K562 (cell line): Measurements from ENCODE around the gene ANGEL2. TPM values are rescaled to one million over a fixed set of nuclear protein-coding genes. Genes with fewer than 3 reads are reported as not detected.

Experiments
- ATF1 ChIP-seq, 2 experiments: fragments of 450-650 bp in 1 of 2; IDR thresholded peaks; 2 replicates each; pipeline ENCODE4 v1.6.1; 2016; ENCODE audit warnings: missing compliant biosample characterization in 1 of 2, missing genetic modification characterization in 1 of 2
- REST ChIP-seq, 2 experiments: fragments of 450-650 bp; formaldehyde crosslinking in 1 of 2; IDR thresholded peaks; 2 replicates each; pipeline versions ENCODE4 v1.4.0 to v1.6.1; 2014 to 2020; ENCODE audit warnings: mild to moderate bottlenecking in 2 of 2, borderline replicate concordance in 1 of 2, low read depth in 1 of 2
- SMARCA5 ChIP-seq: fragments of 450-650 bp; IDR thresholded peaks from 2 replicates; pipeline ENCODE4 v1.6.1; 2016
- ZFX ChIP-seq: sonication (generic); formaldehyde crosslinking; IDR thresholded peaks from 2 replicates; pipeline ENCODE4 v1.8.0; 2022; ENCODE audit warnings: mild to moderate bottlenecking, missing genetic modification reagents, moderate library complexity
- ZNF224 ChIP-seq: sonication (generic); formaldehyde crosslinking; IDR thresholded peaks from 2 replicates; pipeline ENCODE4 v1.8.0; 2022; ENCODE audit warnings: mild to moderate bottlenecking, missing genetic modification reagents
- ZNF668 ChIP-seq: fragments of 250-450 bp; sonication (Bioruptor Pico); IDR thresholded peaks from 2 replicates; pipeline ENCODE4 v1.8.0; 2022; ENCODE audit warnings: mild to moderate bottlenecking, inconsistent platforms
- ZNF785 ChIP-seq: fragments of 250-450 bp; sonication (Bioruptor Pico); IDR thresholded peaks from 2 replicates; pipeline ENCODE4 v1.4.0; 2020; ENCODE audit warnings: mild to moderate bottlenecking
- polyA plus RNA-seq, 8 experiments: library from polyadenylated mRNA; depleted of rRNA in 4 of 8; stranded (reverse) in 5 of 8; unstranded in 3 of 8; fragments of >200 nt; fragmentation: Nextera tagmentation in 2 of 8; fragmentation: Illumina TruSeq in 1 of 8; extraction: Ambion mirVana in 2 of 8; extraction: Trizol in 1 of 8; gene quantifications; 2 replicates each; pipeline versions ENCODE4 v1.2.1 to v1.2.3, GENCODE V29; 2011 to 2014; ENCODE audit warnings: inconsistent platforms in 1 of 8, missing spikeins in 1 of 8
- total RNA-seq, 7 experiments: library from RNA; depleted of rRNA in 6 of 7; stranded (reverse); fragments of >200 nt in 6 of 7; fragmentation: Illumina TruSeq in 2 of 7; extraction: Trizol in 2 of 7; gene quantifications; 2 replicates each; pipeline versions ENCODE4 v1.2.1 to v1.2.3, GENCODE V29; 2011 to 2021; ENCODE audit warnings: low replicate concordance in 1 of 7

ANGEL2 gene
- total and polyA plus RNA-seq, 9 of the 15 experiments (the other 6 are each of a cell fraction or from before 2014, with no cell fraction given): 6.8 to 34.6 (median 26.2) TPM

DNA sequence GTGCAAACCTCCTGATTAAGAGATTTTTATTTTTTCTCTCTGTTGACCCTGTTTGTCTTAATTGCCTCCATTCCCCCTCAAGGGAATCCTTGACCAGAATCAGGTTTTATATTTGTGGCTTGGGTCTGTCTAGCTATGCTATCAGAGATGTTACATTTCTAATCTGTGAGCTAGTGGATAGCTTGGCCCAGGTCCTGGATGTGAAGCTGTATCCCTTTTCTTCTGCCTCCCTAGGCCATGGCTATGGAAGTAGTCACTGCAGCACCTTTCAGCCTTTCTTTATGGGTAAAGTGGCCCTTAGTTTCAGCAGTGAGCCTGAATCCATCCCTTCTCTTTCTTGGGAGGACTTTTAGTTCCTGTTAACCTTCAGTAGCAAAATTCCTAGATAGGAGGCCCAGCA is 17.0 kb upstream of the ANGEL2 start (continued):
- TF ChIP-seq REST (IDR thresholded peaks at IDR 0.05; ENCODE audit: borderline replicate concordance) (no peak), REST (CRISPR knock-in tag; IDR thresholded peaks at IDR 0.05; ENCODE audit: low read depth) (no peak), ZNF668 (no peak), SMARCA5 (no peak), ZNF785 (CRISPR knock-in tag) (no peak), ATF1 (CRISPR knock-in tag; IDR thresholded peaks at IDR 0.05) (no peak), ATF1 (tag; IDR thresholded peaks at IDR 0.05) (no peak), ZNF224 (CRISPR knock-in tag) (no peak), ZFX (no peak)
